Measurements from ENCODE around the gene DIO1.

DIO1 gene

DNA sequence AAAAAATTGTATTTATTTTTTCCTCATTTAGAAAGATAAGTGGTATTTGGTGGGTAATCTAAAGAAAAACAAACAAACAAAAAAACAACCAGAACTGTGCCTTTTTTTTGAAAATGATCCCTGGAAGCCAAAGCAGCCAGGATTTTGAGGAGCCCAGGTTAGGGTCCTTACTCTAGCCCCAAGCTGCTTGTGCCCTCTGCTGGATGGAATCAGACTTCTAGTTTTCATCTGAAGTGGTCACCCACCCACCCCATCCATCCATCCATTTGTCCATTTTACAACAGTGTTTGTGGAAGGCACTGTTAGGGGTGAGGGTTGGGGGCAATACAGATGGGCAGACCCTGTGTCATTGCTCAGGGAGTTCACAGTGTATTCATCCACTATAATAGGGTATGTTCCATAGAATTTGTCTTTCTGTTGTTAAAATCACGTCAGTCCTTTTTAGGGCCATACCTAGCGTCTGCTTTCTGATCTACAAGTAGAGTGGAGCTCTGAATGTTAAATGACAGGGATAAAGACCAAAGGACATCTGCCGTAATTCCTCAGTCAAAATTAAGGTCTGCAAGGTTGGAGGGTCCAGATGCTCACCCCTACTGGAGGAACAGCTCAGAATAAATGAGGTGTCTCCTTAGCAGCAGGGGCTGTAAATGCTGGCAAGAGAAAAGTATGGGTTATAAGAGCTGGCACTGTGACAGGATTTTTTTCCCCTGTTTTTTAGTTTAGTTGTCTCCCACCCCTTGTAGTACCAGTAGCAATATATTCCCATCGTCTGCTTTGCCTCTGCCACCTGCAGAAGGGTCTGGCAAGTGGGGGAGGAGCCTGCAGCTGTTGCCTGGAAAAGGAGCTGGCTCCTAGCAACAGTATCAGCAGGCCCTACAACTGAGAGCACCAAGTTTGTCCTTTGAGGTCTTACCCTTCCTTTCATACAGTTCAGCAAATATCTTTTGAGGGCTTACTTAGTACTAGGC, 55.3 kb downstream of the DIO1 start:
- TF ChIP-seq, protein P1, sequence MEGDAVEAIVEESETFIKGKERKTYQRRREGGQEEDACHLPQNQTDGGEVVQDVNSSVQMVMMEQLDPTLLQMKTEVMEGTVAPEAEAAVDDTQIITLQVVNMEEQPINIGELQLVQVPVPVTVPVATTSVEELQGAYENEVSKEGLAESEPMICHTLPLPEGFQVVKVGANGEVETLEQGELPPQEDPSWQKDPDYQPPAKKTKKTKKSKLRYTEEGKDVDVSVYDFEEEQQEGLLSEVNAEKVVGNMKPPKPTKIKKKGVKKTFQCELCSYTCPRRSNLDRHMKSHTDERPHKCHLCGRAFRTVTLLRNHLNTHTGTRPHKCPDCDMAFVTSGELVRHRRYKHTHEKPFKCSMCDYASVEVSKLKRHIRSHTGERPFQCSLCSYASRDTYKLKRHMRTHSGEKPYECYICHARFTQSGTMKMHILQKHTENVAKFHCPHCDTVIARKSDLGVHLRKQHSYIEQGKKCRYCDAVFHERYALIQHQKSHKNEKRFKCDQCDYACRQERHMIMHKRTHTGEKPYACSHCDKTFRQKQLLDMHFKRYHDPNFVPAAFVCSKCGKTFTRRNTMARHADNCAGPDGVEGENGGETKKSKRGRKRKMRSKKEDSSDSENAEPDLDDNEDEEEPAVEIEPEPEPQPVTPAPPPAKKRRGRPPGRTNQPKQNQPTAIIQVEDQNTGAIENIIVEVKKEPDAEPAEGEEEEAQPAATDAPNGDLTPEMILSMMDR (IDR thresholded peaks at IDR 0.05; ENCODE audit: low read depth, low read length, missing control alignments) = peak; percentile 82
- Histone ChIP-seq H3K36me3 (replicated peaks) (peaks cover 12% of the 10 kb centered on the region), H3K27me3 (replicated peaks) (no peaks in the 10 kb centered on the region), H3K27ac (no peak overlapping the region), H3K4me3 (ENCODE audit: low read depth, low read length) (no peak overlapping the region)
- in situ Hi-C loops (cut with HindIII; ENCODE audit: low pct_ligation_motif_present, low sequenced_read_pairs) = no loop called here
- no peak for DNase-seq

DNA sequence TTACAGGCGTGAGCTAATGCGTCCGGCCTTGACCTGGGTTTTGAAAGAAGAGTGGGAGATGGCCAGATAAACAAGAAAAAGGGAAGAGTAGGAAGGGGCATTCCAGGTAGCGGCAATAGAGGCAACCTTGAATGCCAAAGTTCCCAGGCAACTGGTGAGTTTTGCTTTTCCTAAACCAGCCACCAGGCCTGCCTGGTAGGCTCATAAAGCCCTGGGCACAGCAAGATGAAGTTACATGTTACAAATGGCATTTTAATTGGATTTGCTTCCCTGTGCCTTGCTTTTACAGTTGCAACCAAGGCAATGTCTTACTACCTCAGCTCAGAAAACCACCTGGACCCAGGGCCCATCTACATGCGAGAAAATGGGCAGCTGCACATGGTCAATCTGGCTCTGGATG, 57.7 kb downstream of the DIO1 start:
- H3K27me3 ChIP-seq (replicated peaks) = no peaks in the 10 kb centered on the region
- in situ Hi-C loops (cut with HindIII; ENCODE audit: low pct_ligation_motif_present, low sequenced_read_pairs) = no loop called here
- no peak overlapping the region for H3K4me3 ChIP-seq (ENCODE audit: low read depth, low read length)
- TF ChIP-seq, protein P1 (IDR thresholded peaks at IDR 0.05; ENCODE audit: low read depth, low read length, missing control alignments) = no peak
- peaks cover 12% of the 10 kb centered on the region for H3K36me3 ChIP-seq (replicated peaks)
- no peak overlapping the region for H3K27ac ChIP-seq
- no peak for DNase-seq

DNA sequence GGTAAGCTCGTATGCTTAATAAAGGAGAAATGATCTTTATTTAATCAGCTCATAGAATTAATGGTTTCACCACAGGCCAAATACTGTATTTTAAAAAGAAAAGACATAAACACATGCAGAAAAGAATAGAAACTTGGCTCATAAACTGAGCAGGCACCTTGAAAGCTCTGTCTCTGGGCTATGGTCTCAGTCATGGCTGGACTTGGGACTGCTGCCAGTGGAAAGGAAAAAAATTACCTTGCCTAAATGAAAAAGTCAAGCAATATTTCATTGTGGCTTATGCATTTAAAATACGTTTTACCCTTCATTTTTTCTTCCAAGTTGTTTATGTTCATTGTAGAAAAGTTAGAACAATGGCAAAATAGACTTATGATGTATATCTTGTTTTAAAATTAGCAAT, 60.1 kb downstream of the DIO1 start:
- Histone ChIP-seq H3K27me3 (replicated peaks) (no peaks in the 10 kb centered on the region), H3K36me3 (replicated peaks) (peaks cover 15% of the 10 kb centered on the region), H3K27ac (no peak overlapping the region), H3K4me3 (ENCODE audit: low read depth, low read length) (no peak overlapping the region)
- TF ChIP-seq, protein P1 (IDR thresholded peaks at IDR 0.05; ENCODE audit: low read depth, low read length, missing control alignments) = no peak
- DNase-seq = no peak
- in situ Hi-C loops (cut with HindIII; ENCODE audit: low pct_ligation_motif_present, low sequenced_read_pairs) = no loop called here

DNA sequence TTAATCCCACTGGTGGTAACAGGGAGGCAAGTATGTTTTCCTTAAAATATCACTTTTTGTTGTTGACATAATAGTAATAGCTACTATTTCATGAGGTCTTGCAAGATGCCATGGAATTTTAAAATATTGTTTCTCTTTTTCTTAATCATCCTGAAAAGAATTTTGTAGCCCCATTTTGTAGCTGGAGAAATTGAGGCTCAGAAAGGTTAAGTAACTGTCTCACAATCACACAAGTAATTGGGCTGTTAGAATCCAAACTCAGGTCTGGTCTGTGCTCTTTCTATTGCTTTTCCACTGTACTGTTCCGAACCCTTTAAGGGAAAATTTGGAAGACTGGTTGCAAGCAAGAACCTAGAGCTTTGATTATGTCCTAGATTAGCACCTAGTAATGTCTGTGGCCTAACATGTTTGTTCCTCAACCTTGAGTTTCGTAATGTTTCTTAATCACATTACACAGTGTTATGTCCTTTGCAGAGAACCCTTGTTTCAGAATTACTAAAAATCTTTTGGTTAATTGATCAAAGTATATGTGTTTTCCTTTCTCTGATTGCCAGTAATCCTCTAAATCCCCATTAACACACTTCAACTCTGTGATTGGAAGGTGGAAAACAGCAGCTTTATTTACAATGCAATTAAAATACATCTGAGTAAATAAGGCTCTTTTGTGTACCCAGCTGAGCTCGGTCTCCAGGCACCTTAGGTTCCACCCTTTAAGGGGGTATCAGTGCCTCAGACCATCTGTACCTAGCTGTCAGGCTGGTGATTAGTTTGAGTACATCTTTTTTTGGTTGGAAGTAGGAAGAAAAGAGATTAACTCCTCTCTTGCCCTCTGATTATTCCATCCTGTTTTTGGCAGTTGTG, 62.6 kb downstream of the DIO1 start:
- no peak for DNase-seq
- Histone ChIP-seq H3K36me3 (replicated peaks) (peaks cover 32% of the 10 kb centered on the region), H3K27me3 (replicated peaks) (no peaks in the 10 kb centered on the region), H3K4me3 (ENCODE audit: low read depth, low read length) (no peak overlapping the region), H3K27ac (no peak overlapping the region)
- TF ChIP-seq, protein P1 (IDR thresholded peaks at IDR 0.05; ENCODE audit: low read depth, low read length, missing control alignments) = no peak
- in situ Hi-C loops (cut with HindIII; ENCODE audit: low pct_ligation_motif_present, low sequenced_read_pairs) = no loop called here

- TF ChIP-seq, protein P1 (IDR thresholded peaks at IDR 0.05; ENCODE audit: low read depth, low read length, missing control alignments) = no peak
- H3K27ac ChIP-seq = no peak overlapping the region
- no peak for DNase-seq
These were observed 63.3 kb downstream of the DIO1 start for GRCh38 chr1:53957194-53957818.

More at GRCh38 chr1:53957194-53957818, 63.3 kb downstream of the DIO1 start:
- H3K4me3 ChIP-seq (ENCODE audit: low read depth, low read length) = no peak overlapping the region
- H3K36me3 ChIP-seq (replicated peaks) = peaks cover 30% of the 10 kb centered on the region
- no peaks in the 10 kb centered on the region for H3K27me3 ChIP-seq (replicated peaks)
- in situ Hi-C loops (cut with HindIII; ENCODE audit: low pct_ligation_motif_present, low sequenced_read_pairs) = no loop called here
